ENCODE measurements around the gene LPGAT1.

Gene LPGAT1

GRCh38 chr1:211870156-211870555 is 39.6 kb upstream of the LPGAT1 start:
- H3K4me3 ChIP-seq (ENCODE audit: low read depth, low read length): no peak overlapping the region
- H3K27me3 ChIP-seq (replicated peaks): no peaks in the 10 kb centered on the region
- TF ChIP-seq CTCF (IDR thresholded peaks at IDR 0.05; ENCODE audit: low read depth, low read length, missing control alignments): no peak
- in situ Hi-C loops (cut with HindIII; ENCODE audit: low pct_ligation_motif_present, low sequenced_read_pairs): no loop called here
- DNase-seq: no peak
- no peaks in the 10 kb centered on the region for H3K36me3 ChIP-seq (replicated peaks)
- no peak overlapping the region for H3K27ac ChIP-seq

GRCh38 chr1:211865180-211865579 is 34.6 kb upstream of the LPGAT1 start:
- Histone ChIP-seq H3K27me3 (replicated peaks) (no peaks in the 10 kb centered on the region), H3K4me3 (ENCODE audit: low read depth, low read length) (no peak overlapping the region), H3K36me3 (replicated peaks) (no peaks in the 10 kb centered on the region), H3K27ac (no peak overlapping the region)
- no peak for TF ChIP-seq CTCF (IDR thresholded peaks at IDR 0.05; ENCODE audit: low read depth, low read length, missing control alignments)
- DNase-seq: no peak
- in situ Hi-C loops (cut with HindIII; ENCODE audit: low pct_ligation_motif_present, low sequenced_read_pairs): no loop called here

- in situ Hi-C loops (cut with HindIII; ENCODE audit: low pct_ligation_motif_present, low sequenced_read_pairs): no loop called here
- no peaks in the 10 kb centered on the region for H3K36me3 ChIP-seq (replicated peaks)
- no peak for DNase-seq
- TF ChIP-seq CTCF (IDR thresholded peaks at IDR 0.05; ENCODE audit: low read depth, low read length, missing control alignments): no peak
- no peak overlapping the region for H3K27ac ChIP-seq
- no peak overlapping the region for H3K4me3 ChIP-seq (ENCODE audit: low read depth, low read length)
- no peaks in the 10 kb centered on the region for H3K27me3 ChIP-seq (replicated peaks)
Observed at GRCh38 chr1:211859405-211859804, 28.8 kb upstream of the LPGAT1 start.

GRCh38 chr1:211851174-211851573 is 20.6 kb upstream of the LPGAT1 start:
- in situ Hi-C loops (cut with HindIII; ENCODE audit: low pct_ligation_motif_present, low sequenced_read_pairs): no loop called here
- DNase-seq: no peak
- Histone ChIP-seq H3K36me3 (replicated peaks) (no peaks in the 10 kb centered on the region), H3K4me3 (ENCODE audit: low read depth, low read length) (no peak overlapping the region), H3K27me3 (replicated peaks) (no peaks in the 10 kb centered on the region), H3K27ac (no peak overlapping the region)
- no peak for TF ChIP-seq CTCF (IDR thresholded peaks at IDR 0.05; ENCODE audit: low read depth, low read length, missing control alignments)

- no peak overlapping the region for H3K4me3 ChIP-seq (ENCODE audit: low read depth, low read length)
- no peak for DNase-seq
- in situ Hi-C loops (cut with HindIII; ENCODE audit: low pct_ligation_motif_present, low sequenced_read_pairs): no loop called here
- no peaks in the 10 kb centered on the region for H3K36me3 ChIP-seq (replicated peaks)
- TF ChIP-seq CTCF (IDR thresholded peaks at IDR 0.05; ENCODE audit: low read depth, low read length, missing control alignments): no peak
- no peaks in the 10 kb centered on the region for H3K27me3 ChIP-seq (replicated peaks)
- H3K27ac ChIP-seq: no peak overlapping the region
Observed at GRCh38 chr1:211843507-211844298, 13.1 kb upstream of the LPGAT1 start.

GRCh38 chr1:211843018-211843417 is 12.5 kb upstream of the LPGAT1 start:
- no peak overlapping the region for H3K27ac ChIP-seq
- TF ChIP-seq CTCF (IDR thresholded peaks at IDR 0.05; ENCODE audit: low read depth, low read length, missing control alignments): no peak
- no peak overlapping the region for H3K4me3 ChIP-seq (ENCODE audit: low read depth, low read length)
- no peak for DNase-seq
- no peaks in the 10 kb centered on the region for H3K27me3 ChIP-seq (replicated peaks)
- no peaks in the 10 kb centered on the region for H3K36me3 ChIP-seq (replicated peaks)
- in situ Hi-C loops (cut with HindIII; ENCODE audit: low pct_ligation_motif_present, low sequenced_read_pairs): no loop called here
